Erythroblast (primary cell): Measurements from ENCODE around the gene KIF26B.

Experiments
- GATA1 ChIP-seq: IDR thresholded peaks from 2 replicates; pipeline ENCODE4 v1.6.1; 2011; ENCODE audit warnings: low read depth, mild to moderate bottlenecking, control low read depth, low read length, moderate library complexity
- POLR2A ChIP-seq: IDR thresholded peaks from 2 replicates; pipeline ENCODE4 v1.6.1; 2011; ENCODE audit warnings: mild to moderate bottlenecking, low read length

- TF ChIP-seq POLR2A (no peak), GATA1 (no peak)
Measured at GRCh38 chr1:245465666-245466065, 310.9 kb downstream of the KIF26B start.
